AG04450 (cell line): ENCODE results near the gene CYP27A1. TPM values are rescaled to one million over a fixed set of nuclear protein-coding genes. Genes with fewer than 3 reads are reported as not detected.

Source experiments
- CTCF ChIA-PET: fragments of 300-600, 350-600 bp; formaldehyde crosslinking; extraction: SDS; loops from one replicate; lab custom pipeline; 2022; ENCODE audit warnings: antibody characterized with exemption, inconsistent platforms; lab: Charles Lee
- POLR2A ChIA-PET: fragments of 350-600 bp; formaldehyde crosslinking; extraction: SDS; loops from one replicate; lab custom pipeline; 2021; ENCODE audit warnings: antibody characterized with exemption, inconsistent platforms; lab: Yijun Ruan, JAX
- DNase-seq: peaks from one replicate; pipeline ENCODE4 v3.0.0-alpha.2; 2011; ENCODE audit warnings: low read depth, low spot score
- H3K27ac ChIP-seq: one replicate; pipeline ENCODE4 v1.5.1; 2012; ENCODE audit warnings: low read depth, low read length, control low read depth
- H3K27me3 ChIP-seq: one replicate; pipeline ENCODE4 v1.6.0; 2012; ENCODE audit warnings: low read length; ENCODE audit not compliant: control insufficient read depth, insufficient read depth
- H3K4me3 ChIP-seq: 2 replicates; pipeline ENCODE4 v1.5.1; 2011; ENCODE audit warnings: mild to moderate bottlenecking, low read depth, low read length, control low read depth
- H3K9me3 ChIP-seq: 2 replicates; pipeline ENCODE4 v1.5.1; 2012; ENCODE audit warnings: low read length; ENCODE audit not compliant: control insufficient read depth, insufficient read depth
- polyA plus RNA-seq: library from polyadenylated mRNA; depleted of rRNA; stranded (reverse); fragments of >200 nt; gene quantifications from 2 replicates; pipeline ENCODE4 v1.2.3, GENCODE V29; 2011; rRNA removed
- TF ChIP-seq, protein P1 (sequence below): IDR thresholded peaks from 2 replicates; pipeline ENCODE4 v1.5.1; 2011; ENCODE audit warnings: low read depth, low read length, control low read depth, inconsistent platforms

Gene CYP27A1
- polyA plus RNA-seq, 1 experiment, result 25.6 TPM

DNA sequence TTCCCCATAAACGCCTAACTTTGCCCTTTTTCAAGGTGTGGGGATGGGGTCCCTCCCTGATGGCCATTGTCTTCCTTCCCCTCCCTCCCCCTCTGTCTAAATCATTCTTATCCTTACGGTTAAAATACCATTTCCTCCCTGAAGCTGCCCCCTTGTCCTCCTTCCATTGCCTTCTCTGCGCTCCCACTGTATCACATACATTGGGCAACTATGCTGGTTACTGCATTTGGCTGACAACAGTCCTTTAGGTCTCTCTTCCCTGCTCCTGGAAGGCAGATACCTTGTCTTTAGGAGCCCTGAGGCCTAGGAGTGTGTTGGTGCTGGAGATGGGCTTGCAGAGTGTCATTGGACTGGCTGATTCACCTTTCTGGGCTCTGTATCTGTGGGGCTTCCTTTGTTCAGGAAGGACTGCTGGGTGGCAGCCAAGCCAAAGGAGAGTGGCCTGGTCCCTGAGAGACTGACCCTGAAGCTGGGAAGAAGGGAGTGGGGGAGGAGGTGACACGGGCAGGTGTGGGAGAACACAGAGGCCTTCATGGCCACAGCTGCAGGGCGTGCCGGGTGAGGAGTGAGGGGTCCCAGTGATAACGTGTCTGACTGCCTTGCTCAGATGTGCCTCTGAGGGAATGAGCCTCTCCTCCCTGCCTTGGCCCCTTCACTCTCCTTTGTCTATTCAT lies 79.8 kb downstream of the CYP27A1 start:
- TF ChIP-seq, protein P1, sequence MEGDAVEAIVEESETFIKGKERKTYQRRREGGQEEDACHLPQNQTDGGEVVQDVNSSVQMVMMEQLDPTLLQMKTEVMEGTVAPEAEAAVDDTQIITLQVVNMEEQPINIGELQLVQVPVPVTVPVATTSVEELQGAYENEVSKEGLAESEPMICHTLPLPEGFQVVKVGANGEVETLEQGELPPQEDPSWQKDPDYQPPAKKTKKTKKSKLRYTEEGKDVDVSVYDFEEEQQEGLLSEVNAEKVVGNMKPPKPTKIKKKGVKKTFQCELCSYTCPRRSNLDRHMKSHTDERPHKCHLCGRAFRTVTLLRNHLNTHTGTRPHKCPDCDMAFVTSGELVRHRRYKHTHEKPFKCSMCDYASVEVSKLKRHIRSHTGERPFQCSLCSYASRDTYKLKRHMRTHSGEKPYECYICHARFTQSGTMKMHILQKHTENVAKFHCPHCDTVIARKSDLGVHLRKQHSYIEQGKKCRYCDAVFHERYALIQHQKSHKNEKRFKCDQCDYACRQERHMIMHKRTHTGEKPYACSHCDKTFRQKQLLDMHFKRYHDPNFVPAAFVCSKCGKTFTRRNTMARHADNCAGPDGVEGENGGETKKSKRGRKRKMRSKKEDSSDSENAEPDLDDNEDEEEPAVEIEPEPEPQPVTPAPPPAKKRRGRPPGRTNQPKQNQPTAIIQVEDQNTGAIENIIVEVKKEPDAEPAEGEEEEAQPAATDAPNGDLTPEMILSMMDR, result no peak
- CTCF ChIA-PET, result interaction anchor here (0.5 kb wide), 1 partner anchor 336 kb away, joined by 3 read pairs; no protein-coding TSS in a partner anchor
- POLR2A ChIA-PET, result no interaction called here

DNA sequence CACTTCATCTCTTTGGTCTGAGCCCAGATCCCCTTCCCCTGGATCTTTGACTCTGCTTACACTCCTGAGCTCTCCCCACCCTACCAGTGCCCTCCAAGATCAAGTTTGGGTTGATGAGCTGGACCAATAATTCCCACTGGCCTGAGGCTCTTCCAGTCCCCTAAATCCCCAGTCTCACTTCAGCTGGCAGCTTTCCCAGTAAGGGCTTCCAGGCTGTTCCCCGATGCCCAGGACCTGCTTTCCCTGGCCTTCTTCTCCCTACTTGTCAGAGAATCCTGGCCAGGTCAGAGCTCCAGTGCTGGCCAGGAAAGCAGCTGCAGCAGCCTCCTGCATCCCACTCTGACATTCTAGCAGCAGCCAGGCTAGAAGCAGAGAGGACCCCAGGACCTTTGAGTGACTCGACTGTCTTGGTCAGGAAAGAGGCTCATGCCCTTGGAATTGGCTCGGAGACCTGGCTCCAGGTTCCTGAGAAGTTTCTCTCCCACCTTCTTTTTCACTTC lies 81.1 kb downstream of the CYP27A1 start:
- Histone ChIP-seq H3K9me3 (peaks cover 4% of the 10 kb centered on the region; the same call in 1 of the 2 replicates), H3K27ac (no peak overlapping the region), H3K27me3 (peaks cover 66% of the 10 kb centered on the region), H3K4me3 (no peak overlapping the region)
- DNase-seq, result no peak
- ChIA-PET CTCF (interaction anchor here (0.9 to 1.2 kb wide), 2 partner anchors 13 to 35 kb away, joined by 3 to 5 read pairs; no protein-coding TSS in a partner anchor), POLR2A (no interaction called here)
- TF ChIP-seq, protein P1, result no peak

More for the DNA sequence above, 79.8 kb downstream of the CYP27A1 start:
- Histone ChIP-seq H3K4me3 (no peak overlapping the region), H3K27me3 (peaks cover 69% of the 10 kb centered on the region), H3K9me3 (peaks cover 4% of the 10 kb centered on the region; the same call in 1 of the 2 replicates), H3K27ac (no peak overlapping the region)
- DNase-seq, result no peak

Other genes starting within 250 kb of the CYP27A1 start
- 2.8 and 4.9 TPM in 2 replicates for gene USP37, start 213.8 kb upstream of the CYP27A1 start, polyA plus RNA-seq
- 60.2 and 77.1 TPM in 2 replicates for gene CNOT9, start 213.3 kb upstream of the CYP27A1 start, polyA plus RNA-seq
- gene PLCD4, start 174.2 kb upstream of the CYP27A1 start, polyA plus RNA-seq, result 4.7 and 4.9 TPM in 2 replicates
- gene ZNF142, start 122.5 kb upstream of the CYP27A1 start, polyA plus RNA-seq, result 3.5 and 5.5 TPM in 2 replicates
- gene BCS1L, start 122.5 kb upstream of the CYP27A1 start, polyA plus RNA-seq, result 26.7 and 28.4 TPM in 2 replicates
- 57.5 and 76.3 TPM in 2 replicates for gene RNF25, start 110.1 kb upstream of the CYP27A1 start, polyA plus RNA-seq
- 52.5 and 53.1 TPM in 2 replicates for gene STK36, start 110.1 kb upstream of the CYP27A1 start, polyA plus RNA-seq
- gene TTLL4, start 71.3 kb upstream of the CYP27A1 start, polyA plus RNA-seq, result 16.3 and 18.0 TPM in 2 replicates
- not detected in 2 replicates for gene PRKAG3, start 49.7 kb downstream of the CYP27A1 start, polyA plus RNA-seq
- gene WNT6, start 77.7 kb downstream of the CYP27A1 start, polyA plus RNA-seq, result not detected in 2 replicates
- not detected in 2 replicates for gene WNT10A, start 98.7 kb downstream of the CYP27A1 start, polyA plus RNA-seq
- gene CDK5R2, start 177.5 kb downstream of the CYP27A1 start, polyA plus RNA-seq, result 0.04 and 0.05 TPM in 2 replicates
- gene FEV, start 203.0 kb downstream of the CYP27A1 start, polyA plus RNA-seq, result not detected in 2 replicates
- gene CRYBA2, start 211.3 kb downstream of the CYP27A1 start, polyA plus RNA-seq, result 0.19 TPM in 1 of 2 replicates, not detected in the other